Measurements from ENCODE around the gene CD274.
A peak's percentile ranks its signal among the peaks of the same experiment; 100 is the strongest.

CD274 gene

DNA sequence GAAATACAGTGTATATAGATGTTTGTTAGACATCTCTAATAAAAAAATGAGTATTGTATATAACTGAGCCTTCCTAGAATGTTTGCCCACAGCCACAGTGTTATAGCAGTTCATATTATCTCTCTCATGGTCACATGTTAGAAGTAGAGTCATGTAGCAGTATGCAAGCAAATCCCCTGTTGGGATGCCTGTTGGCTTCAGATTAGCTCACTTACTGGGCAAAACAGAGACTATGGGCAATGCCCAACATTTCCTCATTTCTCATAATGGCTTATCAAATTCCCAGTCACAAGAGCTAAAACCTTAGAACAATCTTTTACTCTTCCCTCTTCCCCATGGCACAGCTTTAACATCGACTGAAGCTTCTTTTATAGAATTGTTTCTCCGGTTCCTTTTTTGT is 33.0 kb downstream of the CD274 start:
- Histone ChIP-seq H3K27ac (ENCODE audit: low read depth, low read length) (no peak overlapping the region), H2BK120ac (ENCODE audit: low read depth, low read length) (no peak overlapping the region), H2BK15ac (replicated peaks; ENCODE audit: low read depth) (no peak overlapping the region), H3K4me1 (ENCODE audit: control insufficient read depth, low read depth, low read length) (peaks cover 3% of the 10 kb centered on the region), H3K18ac (ENCODE audit: low read length) (no peak overlapping the region), H3K36me3 (ENCODE audit: control insufficient read depth, insufficient read depth, low read length) (no peaks in the 10 kb centered on the region), H4K5ac (ENCODE audit: low read length) (no peak overlapping the region), H2AK5ac (ENCODE audit: low read length) (no peak overlapping the region), H3K79me2 (ENCODE audit: control insufficient read depth, insufficient read depth, low read length) (no peaks in the 10 kb centered on the region), H3K4me3 (ENCODE audit: low read length) (no peak overlapping the region), H3K79me1 (ENCODE audit: low read length) (no peaks in the 10 kb centered on the region), H4K8ac (ENCODE audit: low read depth, low read length) (no peak overlapping the region), H3K27me3 (ENCODE audit: insufficient read depth, low read length, poor library complexity) (no peaks in the 10 kb centered on the region), H3K9ac (ENCODE audit: low read length) (no peak overlapping the region), H3K56ac (ENCODE audit: low read length) (no peak overlapping the region), H3K23ac (ENCODE audit: low read length) (no peak overlapping the region), H3K4me2 (ENCODE audit: low read length) (no peak overlapping the region), H3K4ac (ENCODE audit: low read depth, low read length) (no peak overlapping the region), H2BK5ac (ENCODE audit: low read length) (no peak overlapping the region)
- DNase-seq: no peak
- WGBS (ENCODE audit: extremely low coverage, insufficient coverage, low lambda C conversion rate): no CpG with 5 or more reads among the region's 2 CpGs

DNA sequence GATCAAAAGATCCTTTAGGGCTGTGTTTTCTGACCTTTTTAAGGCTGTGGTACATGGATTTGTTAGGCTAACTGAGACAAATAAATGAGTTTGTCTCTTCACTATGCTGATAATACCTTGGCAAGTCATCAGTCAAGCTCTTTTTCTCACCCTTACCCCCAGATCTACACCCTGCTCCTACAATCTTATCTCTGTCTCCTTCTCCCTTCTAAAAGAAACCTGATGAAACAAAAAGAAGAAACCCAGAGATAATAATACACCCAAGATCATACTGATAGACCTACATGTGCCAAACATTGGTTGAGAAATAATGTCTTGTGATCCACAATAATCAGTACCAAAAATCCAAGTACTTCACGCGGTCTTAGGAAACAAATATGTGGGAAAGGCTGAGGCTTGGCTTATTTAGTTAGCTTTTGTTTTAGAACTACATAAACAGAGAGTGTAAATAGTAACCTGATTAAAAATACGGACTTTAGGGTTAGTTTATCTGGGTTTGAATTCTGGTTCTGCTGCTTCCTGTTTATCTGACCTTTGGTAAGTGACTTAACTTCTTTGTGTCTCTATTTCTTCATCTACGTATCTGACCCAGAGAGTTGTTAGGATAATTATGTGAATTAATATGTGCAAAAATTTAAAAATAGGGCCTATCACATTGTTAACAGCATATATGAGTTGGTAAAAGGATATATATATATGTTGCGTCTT is 35.2 kb downstream of the CD274 start:
- whole genome bisulfite sequencing (ENCODE audit: extremely low coverage, insufficient coverage, low lambda C conversion rate): no CpG with 5 or more reads among the region's 5 CpGs

GRCh38 chr9:5486988-5487387 is 36.6 kb downstream of the CD274 start:
- peaks cover 3% of the 10 kb centered on the region for H3K4me1 ChIP-seq (ENCODE audit: control insufficient read depth, low read depth, low read length)
- no peaks in the 10 kb centered on the region for H3K36me3 ChIP-seq (ENCODE audit: control insufficient read depth, insufficient read depth, low read length)
- no peak overlapping the region for H3K27ac ChIP-seq (ENCODE audit: low read depth, low read length)
- H3K4me2 ChIP-seq (ENCODE audit: low read length): no peak overlapping the region
- no CpG with 5 or more reads among the region's 5 CpGs for WGBS (ENCODE audit: extremely low coverage, insufficient coverage, low lambda C conversion rate)
- no peak overlapping the region for H3K4me3 ChIP-seq (ENCODE audit: low read length)
- no peak overlapping the region for H4K5ac ChIP-seq (ENCODE audit: low read length)
- no peak overlapping the region for H3K9ac ChIP-seq (ENCODE audit: low read length)
- no peak overlapping the region for H3K18ac ChIP-seq (ENCODE audit: low read length)
- no peak overlapping the region for H4K8ac ChIP-seq (ENCODE audit: low read depth, low read length)
- H3K27me3 ChIP-seq (ENCODE audit: insufficient read depth, low read length, poor library complexity): no peaks in the 10 kb centered on the region
- H2AK5ac ChIP-seq (ENCODE audit: low read length): no peak overlapping the region
- no peak overlapping the region for H2BK5ac ChIP-seq (ENCODE audit: low read length)
- no peaks in the 10 kb centered on the region for H3K79me1 ChIP-seq (ENCODE audit: low read length)
- no peak overlapping the region for H3K56ac ChIP-seq (ENCODE audit: low read length)
- no peak overlapping the region for H2BK120ac ChIP-seq (ENCODE audit: low read depth, low read length)
- no peak overlapping the region for H3K23ac ChIP-seq (ENCODE audit: low read length)
- H3K79me2 ChIP-seq (ENCODE audit: control insufficient read depth, insufficient read depth, low read length): no peaks in the 10 kb centered on the region
- H3K4ac ChIP-seq (ENCODE audit: low read depth, low read length): no peak overlapping the region
- no peak overlapping the region for H2BK15ac ChIP-seq (replicated peaks; ENCODE audit: low read depth)
- DNase-seq: no peak

More for the DNA sequence above, 35.2 kb downstream of the CD274 start:
- H3K27ac ChIP-seq (ENCODE audit: low read depth, low read length): no peak overlapping the region
- no peak overlapping the region for H4K5ac ChIP-seq (ENCODE audit: low read length)
- no peak overlapping the region for H2AK5ac ChIP-seq (ENCODE audit: low read length)
- no peak overlapping the region for H3K4ac ChIP-seq (ENCODE audit: low read depth, low read length)
- no peak overlapping the region for H2BK15ac ChIP-seq (replicated peaks; ENCODE audit: low read depth)
- H3K4me2 ChIP-seq (ENCODE audit: low read length): no peak overlapping the region
- no peaks in the 10 kb centered on the region for H3K27me3 ChIP-seq (ENCODE audit: insufficient read depth, low read length, poor library complexity)
- no peaks in the 10 kb centered on the region for H3K36me3 ChIP-seq (ENCODE audit: control insufficient read depth, insufficient read depth, low read length)
- H3K9ac ChIP-seq (ENCODE audit: low read length): no peak overlapping the region
- no peaks in the 10 kb centered on the region for H3K79me1 ChIP-seq (ENCODE audit: low read length)
- no peak overlapping the region for H3K4me3 ChIP-seq (ENCODE audit: low read length)
- H4K8ac ChIP-seq (ENCODE audit: low read depth, low read length): no peak overlapping the region
- no peak overlapping the region for H2BK120ac ChIP-seq (ENCODE audit: low read depth, low read length)
- peaks cover 3% of the 10 kb centered on the region for H3K4me1 ChIP-seq (ENCODE audit: control insufficient read depth, low read depth, low read length)
- no peak overlapping the region for H3K23ac ChIP-seq (ENCODE audit: low read length)
- no peak overlapping the region for H2BK5ac ChIP-seq (ENCODE audit: low read length)
- H3K79me2 ChIP-seq (ENCODE audit: control insufficient read depth, insufficient read depth, low read length): no peaks in the 10 kb centered on the region
- peak; percentile 33 for DNase-seq
- H3K56ac ChIP-seq (ENCODE audit: low read length): no peak overlapping the region
- H3K18ac ChIP-seq (ENCODE audit: low read length): no peak overlapping the region

DNA sequence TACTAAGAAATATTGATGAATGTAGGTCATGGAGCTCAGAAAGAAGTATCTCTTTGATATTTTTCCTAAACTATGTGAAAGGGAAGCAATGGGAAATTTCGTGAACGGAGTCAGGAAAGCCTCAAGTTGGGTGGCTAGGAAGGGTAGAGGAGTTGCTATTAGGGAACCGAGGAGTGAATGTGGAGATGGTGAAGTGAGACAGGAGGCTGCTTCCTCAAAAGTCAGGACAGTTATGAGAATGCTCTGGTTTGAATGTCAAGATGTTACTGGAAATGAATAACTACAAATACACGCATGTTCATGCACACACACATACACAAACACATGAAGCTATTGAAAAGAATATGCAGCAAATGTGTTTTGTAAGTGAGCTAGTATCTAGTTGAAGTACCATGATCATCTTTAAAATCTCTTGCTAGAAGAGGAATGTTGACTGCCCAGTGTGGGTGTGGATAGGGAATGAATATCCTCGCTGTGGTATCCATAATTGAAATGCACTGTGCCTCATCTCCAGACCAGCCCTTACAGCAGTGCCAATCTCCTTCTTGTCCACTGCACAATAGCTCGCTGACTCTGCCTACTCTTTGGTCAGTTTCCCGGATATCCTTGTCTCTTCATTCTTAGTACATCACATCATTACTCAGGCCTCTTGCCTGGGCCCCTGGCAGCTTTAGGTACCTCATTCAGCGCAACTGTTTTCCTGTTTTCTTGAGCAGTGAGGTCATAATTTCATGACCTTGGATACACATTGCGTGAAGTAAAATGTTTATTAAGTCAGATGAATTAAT is 38.1 kb downstream of the CD274 start:
- no CpG with 5 or more reads among the region's 9 CpGs for WGBS (ENCODE audit: extremely low coverage, insufficient coverage, low lambda C conversion rate)
- no peak overlapping the region for H2BK5ac ChIP-seq (ENCODE audit: low read length)
- no peak overlapping the region for H2AK5ac ChIP-seq (ENCODE audit: low read length)
- H3K56ac ChIP-seq (ENCODE audit: low read length): no peak overlapping the region
- no peak overlapping the region for H3K4ac ChIP-seq (ENCODE audit: low read depth, low read length)
- no peak overlapping the region for H3K9ac ChIP-seq (ENCODE audit: low read length)
- no peak overlapping the region for H3K4me2 ChIP-seq (ENCODE audit: low read length)
- H3K27ac ChIP-seq (ENCODE audit: low read depth, low read length): no peak overlapping the region
- no peak overlapping the region for H2BK15ac ChIP-seq (replicated peaks; ENCODE audit: low read depth)
- no peak overlapping the region for H3K4me3 ChIP-seq (ENCODE audit: low read length)
- H3K79me1 ChIP-seq (ENCODE audit: low read length): no peaks in the 10 kb centered on the region
- H4K8ac ChIP-seq (ENCODE audit: low read depth, low read length): no peak overlapping the region
- no peaks in the 10 kb centered on the region for H3K27me3 ChIP-seq (ENCODE audit: insufficient read depth, low read length, poor library complexity)
- H3K36me3 ChIP-seq (ENCODE audit: control insufficient read depth, insufficient read depth, low read length): no peaks in the 10 kb centered on the region
- H3K79me2 ChIP-seq (ENCODE audit: control insufficient read depth, insufficient read depth, low read length): no peaks in the 10 kb centered on the region
- DNase-seq: no peak
- H3K23ac ChIP-seq (ENCODE audit: low read length): no peak overlapping the region
- H4K5ac ChIP-seq (ENCODE audit: low read length): no peak overlapping the region
- no peak overlapping the region for H2BK120ac ChIP-seq (ENCODE audit: low read depth, low read length)
- peaks cover 3% of the 10 kb centered on the region for H3K4me1 ChIP-seq (ENCODE audit: control insufficient read depth, low read depth, low read length)
- H3K18ac ChIP-seq (ENCODE audit: low read length): no peak overlapping the region

DNA sequence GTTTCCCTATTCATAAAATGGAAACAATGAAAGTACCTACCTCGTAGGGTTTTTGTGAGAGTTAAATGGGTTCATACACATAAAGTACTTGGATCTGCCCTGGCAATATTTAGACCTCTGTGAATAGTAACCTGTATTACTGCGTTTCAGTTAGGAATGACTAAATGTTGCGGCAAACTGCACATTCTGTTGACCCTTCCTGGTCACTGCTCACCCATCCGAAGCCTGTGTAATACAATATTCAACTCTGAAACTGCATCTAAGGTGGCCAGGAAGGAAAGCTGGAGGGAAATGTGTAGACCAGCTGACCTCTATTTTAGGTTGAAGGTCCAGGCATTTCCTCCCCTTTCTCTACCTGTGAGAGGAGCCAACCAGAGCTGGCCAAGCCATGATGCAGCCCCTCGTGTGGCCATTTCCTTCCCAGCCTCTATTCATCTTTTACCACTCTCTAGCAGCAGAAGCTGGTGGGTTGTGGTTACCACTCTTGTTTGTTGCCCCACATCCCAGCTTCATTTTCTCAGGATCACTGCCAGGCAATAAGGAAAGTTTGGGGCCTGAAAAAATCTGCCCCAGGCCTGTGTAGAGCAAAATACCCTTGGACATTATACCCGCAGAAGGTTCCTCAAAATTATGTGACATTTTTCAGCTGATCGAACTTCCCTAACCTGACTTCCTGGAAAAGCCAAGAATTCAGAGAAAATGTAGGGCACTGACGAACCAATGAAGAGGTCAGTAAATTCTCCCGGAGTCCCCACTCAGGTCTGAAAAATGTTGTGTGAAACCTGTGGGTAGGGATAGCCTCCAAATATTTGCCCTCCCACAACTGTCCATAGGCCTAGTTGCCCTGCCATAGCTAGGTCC is 39.5 kb downstream of the CD274 start:
- Histone ChIP-seq H3K79me1 (ENCODE audit: low read length) (no peaks in the 10 kb centered on the region), H2BK15ac (replicated peaks; ENCODE audit: low read depth) (no peak overlapping the region), H3K36me3 (ENCODE audit: control insufficient read depth, insufficient read depth, low read length) (no peaks in the 10 kb centered on the region), H3K4ac (ENCODE audit: low read depth, low read length) (peak overlapping the region; percentile 44), H2BK5ac (ENCODE audit: low read length) (no peak overlapping the region), H3K56ac (ENCODE audit: low read length) (no peak overlapping the region), H2AK5ac (ENCODE audit: low read length) (no peak overlapping the region), H3K4me1 (ENCODE audit: control insufficient read depth, low read depth, low read length) (peaks cover 3% of the 10 kb centered on the region), H3K9ac (ENCODE audit: low read length) (no peak overlapping the region), H3K4me3 (ENCODE audit: low read length) (no peak overlapping the region), H3K79me2 (ENCODE audit: control insufficient read depth, insufficient read depth, low read length) (no peaks in the 10 kb centered on the region), H4K5ac (ENCODE audit: low read length) (no peak overlapping the region), H3K23ac (ENCODE audit: low read length) (no peak overlapping the region), H3K27me3 (ENCODE audit: insufficient read depth, low read length, poor library complexity) (no peaks in the 10 kb centered on the region), H3K18ac (ENCODE audit: low read length) (no peak overlapping the region), H4K8ac (ENCODE audit: low read depth, low read length) (no peak overlapping the region), H3K4me2 (ENCODE audit: low read length) (no peak overlapping the region), H3K27ac (ENCODE audit: low read depth, low read length) (no peak overlapping the region), H2BK120ac (ENCODE audit: low read depth, low read length) (no peak overlapping the region)
- WGBS (ENCODE audit: extremely low coverage, insufficient coverage, low lambda C conversion rate): no CpG with 5 or more reads among the region's 9 CpGs
- DNase-seq: no peak

Data from mesendoderm (in vitro differentiated cells).